Endothelial cell of umbilical vein (primary cell): ENCODE data around the gene PCSK9. TPM values are rescaled to one million over a fixed set of nuclear protein-coding genes. Genes with fewer than 3 reads are reported as not detected.

Experiments used
- BruUV-seq: library from RNA; stranded (reverse); fragments of 400-500 nt; replicated peaks from 2 replicates; lab custom pipeline; 2021; lab: Mats Ljungman, UMichigan
- CTCF ChIA-PET: fragments of 300-600, 350-600 bp; sonication (Branson Sonifier 250); formaldehyde crosslinking; loops from one replicate; lab custom pipeline; 2021; ENCODE audit warnings: antibody characterized with exemption, inconsistent platforms; lab: Charles Lee
- POLR2A ChIA-PET: fragments of 300-600, 350-600 bp; sonication (Branson Sonifier 250); formaldehyde crosslinking; loops from one replicate; lab custom pipeline; 2021; ENCODE audit warnings: antibody characterized with exemption, inconsistent platforms; lab: Charles Lee
- DNase-seq: peaks from one replicate; pipeline ENCODE4 v3.0.0-alpha.2; 2011; ENCODE audit warnings: low read depth, low spot score
- FAIRE-seq: peaks from 2 replicates; lab custom pipeline; 2011; peaks lifted over from hg19 to GRCh38; lab: Jason Lieb, UNC
- H2AFZ ChIP-seq: 2 replicates; pipeline ENCODE4 v1.6.0; 2012; ENCODE audit warnings: low read depth, low read length, control low read depth, inconsistent platforms
- H3K27ac ChIP-seq: 2 replicates; pipeline ENCODE4 v1.5.1; 2011; ENCODE audit warnings: low read depth, mild to moderate bottlenecking, control low read depth, low read length, moderate library complexity; ENCODE audit not compliant: insufficient read depth
- H3K27me3 ChIP-seq, 2 experiments: 2 replicates each; pipeline versions ENCODE4 v1.6.0 to v1.6.1; 2011; ENCODE audit warnings: low read length in 2 of 2, mixed read lengths in 1 of 2; ENCODE audit not compliant: control insufficient read depth in 2 of 2, insufficient read depth in 2 of 2
- H3K36me3 ChIP-seq, 2 experiments: 2 replicates in 1 of 2; 3 replicates in 1 of 2; pipeline ENCODE4 v1.5.1; 2011; ENCODE audit warnings: low read length in 2 of 2, mild to moderate bottlenecking in 1 of 2, moderate library complexity in 1 of 2; ENCODE audit not compliant: control insufficient read depth in 2 of 2, insufficient read depth in 2 of 2; ENCODE audit errors: extremely low read depth in 1 of 2
- H3K4me1 ChIP-seq: 3 replicates; pipeline ENCODE4 v1.5.1; 2011; ENCODE audit warnings: mild to moderate bottlenecking, low read length; ENCODE audit not compliant: control insufficient read depth, insufficient read depth; ENCODE audit errors: extremely low read depth
- H3K4me2 ChIP-seq: 2 replicates; pipeline ENCODE4 v1.6.1; 2011; ENCODE audit warnings: low read length, control low read depth, mixed read lengths; ENCODE audit not compliant: insufficient read depth
- H3K4me3 ChIP-seq, 3 experiments: fragments of 200-600 bp in 1 of 3; sonication (generic), shearing (Covaris generic) in 1 of 3; replicated peaks in 1 of 3; 2 replicates each; pipeline ENCODE4 v1.5.1; 2011 to 2016; ENCODE audit warnings: control low read depth in 3 of 3, low read length in 3 of 3, mild to moderate bottlenecking in 2 of 3, inconsistent platforms in 1 of 3, low read depth in 1 of 3, moderate library complexity in 1 of 3; ENCODE audit not compliant: insufficient read depth in 1 of 3
- H3K79me2 ChIP-seq: 2 replicates; pipeline ENCODE4 v1.6.0; 2012; ENCODE audit warnings: low read length, inconsistent platforms; ENCODE audit not compliant: control insufficient read depth, insufficient read depth
- H3K9ac ChIP-seq: replicated peaks from 2 replicates; pipeline ENCODE3; 2011; ENCODE audit warnings: low read length, control low read depth; ENCODE audit not compliant: insufficient read depth; ENCODE audit errors: extremely low read depth
- H3K9me1 ChIP-seq: replicated peaks from 3 replicates; pipeline ENCODE4 v1.6.0; 2011; ENCODE audit warnings: mild to moderate bottlenecking, low read length; ENCODE audit not compliant: control insufficient read depth, insufficient read depth; ENCODE audit errors: extremely low read depth
- H3K9me3 ChIP-seq: replicated peaks from 2 replicates; pipeline ENCODE4 v1.5.1; 2012; ENCODE audit warnings: low read length, inconsistent platforms; ENCODE audit not compliant: control insufficient read depth, insufficient read depth
- H4K20me1 ChIP-seq: replicated peaks from 2 replicates; pipeline ENCODE3; 2011; ENCODE audit warnings: mild to moderate bottlenecking, low read length; ENCODE audit not compliant: control insufficient read depth, insufficient read depth; ENCODE audit errors: extremely low read depth
- CTCF ChIP-seq, 2 donors: IDR thresholded peaks; 1 replicate in 1 of 2; 2 replicates in 1 of 2; pipeline ENCODE4 v1.5.1; 2011; ENCODE audit warnings: low read length in 2 of 2, mild to moderate bottlenecking in 2 of 2, moderate library complexity in 2 of 2, control low read depth in 1 of 2, inconsistent platforms in 1 of 2, low read depth in 1 of 2; ENCODE audit not compliant: insufficient read depth in 1 of 2; ENCODE audit errors: extremely low read depth in 1 of 2
- EZH2 ChIP-seq: IDR thresholded peaks from 2 replicates; pipeline ENCODE4 v1.6.1; 2012; ENCODE audit warnings: borderline replicate concordance, low read depth, mild to moderate bottlenecking, moderate library complexity, low read length, inconsistent platforms; ENCODE audit not compliant: severe bottlenecking
- FOS ChIP-seq: IDR thresholded peaks from 2 replicates; pipeline ENCODE4 v1.6.1; 2011; ENCODE audit warnings: mild to moderate bottlenecking, low read length, moderate library complexity, borderline replicate concordance; ENCODE audit not compliant: insufficient read depth
- GATA2 ChIP-seq: IDR thresholded peaks from 2 replicates; pipeline ENCODE4 v1.7.0; 2011; ENCODE audit warnings: low read depth, mild to moderate bottlenecking, moderate library complexity, mixed read lengths, low read length; ENCODE audit not compliant: insufficient read length, insufficient read depth
- JUN ChIP-seq: IDR thresholded peaks from 2 replicates; pipeline ENCODE4 v1.6.1; 2011; ENCODE audit warnings: borderline replicate concordance, low read depth; ENCODE audit not compliant: insufficient read length, insufficient read depth
- MAX ChIP-seq: IDR thresholded peaks from 2 replicates; pipeline ENCODE4 v1.6.1; 2011; ENCODE audit not compliant: insufficient read depth, insufficient read length
- MYC ChIP-seq: IDR thresholded peaks from one replicate; pipeline ENCODE4 v1.6.1; 2011; ENCODE audit warnings: mild to moderate bottlenecking, low read depth, low read length
- POLR2A ChIP-seq: IDR thresholded peaks from 2 replicates; pipeline ENCODE4 v1.6.1; 2012; ENCODE audit warnings: low read depth, mild to moderate bottlenecking, control low read depth, low read length
- POLR2AphosphoS5 ChIP-seq: IDR thresholded peaks from 2 replicates; pipeline ENCODE4 v1.6.1; 2012; ENCODE audit warnings: low read depth, mild to moderate bottlenecking, control low read depth, low read length, moderate library complexity; ENCODE audit not compliant: insufficient read depth
- dilution Hi-C: fragments of 300-500 bp; cut with MboI; formaldehyde crosslinking; loops from one replicate; pipeline ENCODE4 v1.15.0; 2019; ENCODE audit warnings: low sequenced_read_pairs; ENCODE audit not compliant: extremely low pct_ligation_motif_present
- intact Hi-C: fragments of 100-400 bp; cut with micrococcal nuclease; formaldehyde crosslinking; loops from one replicate; pipeline ENCODE4 v1.10.0; 2022
- polyA plus RNA-seq, 4 experiments: library from polyadenylated mRNA; depleted of rRNA in 3 of 4; stranded (reverse) in 3 of 4; unstranded in 1 of 4; fragments of >200 nt; gene quantifications; 2 replicates each; pipeline versions ENCODE4 v1.2.1 to v1.2.3, GENCODE V29; 2011 to 2012; ENCODE audit warnings: missing spikeins in 1 of 4
- total RNA-seq: library from RNA; stranded (reverse); gene quantifications from 2 replicates; pipeline ENCODE4 v1.2.3, GENCODE V29; 2021

Gene PCSK9
- total and polyA plus RNA-seq, 2 donors (not counting 3 experiments of a cell fraction or from before 2014, with no cell fraction given): 0.17 to 0.35 TPM

GRCh38 chr1:55034476-55035133 lies 4.7 kb upstream of the PCSK9 start:
- intact Hi-C loops: no loop called here
- DNase-seq (no peak), FAIRE-seq (no peak)
- no peak overlapping the region for H3K27ac ChIP-seq
- peaks cover under 1% of the 10 kb centered on the region for H3K4me1 ChIP-seq
- no peak overlapping the region for H2AFZ ChIP-seq
- H3K9me1 ChIP-seq: no peaks in the 10 kb centered on the region
- TF ChIP-seq MAX: no peak
- no peak for TF ChIP-seq JUN
- TF ChIP-seq FOS: no peak
- no peak for TF ChIP-seq CTCF (IDR thresholded peaks at IDR 0.05; ENCODE audit: extremely low read depth in 1 of 2, insufficient read depth in 1 of 2, low read depth in 1 of 2, low read length in 2 of 2)
- TF ChIP-seq MYC: no peak
- no peak for TF ChIP-seq EZH2
- no peak for TF ChIP-seq POLR2AphosphoS5
- no peak for TF ChIP-seq POLR2A
- TF ChIP-seq GATA2: no peak
- H4K20me1 ChIP-seq: no peaks in the 10 kb centered on the region
- no peaks in the 10 kb centered on the region for H3K36me3 ChIP-seq
- POLR2A ChIA-PET: no interaction called here
- CTCF ChIA-PET: interaction anchor here (1.2 to 2.4 kb wide), 7 partner anchors 12 to 101 kb away, joined by 3 to 12 read pairs (median 4); partner anchors contain the start of gene BSND
- no peaks in the 10 kb centered on the region for H3K9me3 ChIP-seq
- H3K79me2 ChIP-seq: no peaks in the 10 kb centered on the region
- no peak overlapping the region for H3K4me2 ChIP-seq
- H3K9ac ChIP-seq: no peak overlapping the region
- peaks cover 42 to 54% of the 10 kb centered on the region in 2 experiments for H3K27me3 ChIP-seq
- no peak overlapping the region for H3K4me3 ChIP-seq
- BruUV-seq: no TSS peak
- dilution Hi-C loops: no loop called here
